HG03439 (cell line): ENCODE results near the gene TLCD3B.

Experiments used
- ATAC-seq: cut with Tn5 transposase; IDR thresholded peaks from one replicate; pipeline ENCODE4 v1.9.1; 2021; ENCODE audit warnings: mild to moderate bottlenecking, moderate library complexity; ENCODE audit not compliant: unreplicated experiment

The TLCD3B gene

GRCh38 chr16:29991571-29991904, 39.5 kb downstream of the TLCD3B start:
- ATAC-seq: no peak

- ATAC-seq: no peak
Measured at GRCh38 chr16:29990883-29991570, 40.0 kb downstream of the TLCD3B start.

- no peak for ATAC-seq
Measured at GRCh38 chr16:29990034-29990433, 41.0 kb downstream of the TLCD3B start.

DNA sequence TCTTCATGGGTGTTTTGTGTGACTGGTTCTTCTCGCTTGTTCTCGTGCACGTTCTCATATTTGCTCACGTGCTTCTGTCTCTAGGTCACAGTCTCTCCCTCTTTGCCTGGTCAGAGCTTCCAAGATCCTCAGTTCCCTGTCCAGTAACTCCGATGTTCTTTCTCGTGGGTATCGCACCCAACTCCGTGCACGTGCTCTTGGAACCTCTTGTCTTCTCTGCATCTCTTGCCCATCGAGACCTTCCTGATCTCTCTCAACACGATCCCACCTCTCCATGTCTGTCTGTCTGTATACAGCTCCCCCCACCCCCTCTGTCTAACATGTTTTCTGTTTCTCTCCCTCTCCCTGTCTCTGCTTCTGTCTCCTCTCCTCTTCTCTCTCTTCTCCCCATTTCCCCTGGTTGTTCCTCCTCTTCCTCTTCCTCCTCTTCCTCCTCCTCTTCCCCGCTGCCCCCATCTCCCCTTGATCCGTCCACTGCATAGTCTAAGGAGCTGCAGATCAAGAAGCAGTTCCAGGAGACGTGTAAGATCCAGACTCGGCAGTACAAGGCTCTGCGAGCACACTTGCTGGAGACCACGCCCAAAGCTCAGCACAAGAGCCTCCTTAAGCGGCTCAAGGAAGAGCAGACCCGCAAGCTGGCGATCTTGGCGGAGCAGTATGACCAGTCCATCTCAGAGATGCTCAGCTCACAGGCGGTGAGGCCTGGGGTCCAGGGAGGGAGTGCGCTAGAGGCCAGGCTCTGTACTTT, 41.8 kb downstream of the TLCD3B start:
- no peak for ATAC-seq

- no peak for ATAC-seq
Measured at GRCh38 chr16:29988346-29989075, 42.6 kb downstream of the TLCD3B start.

- ATAC-seq: no peak
Measured at GRCh38 chr16:29987371-29988085, 43.5 kb downstream of the TLCD3B start.

- no peak for ATAC-seq
Measured at GRCh38 chr16:29986931-29987330, 44.1 kb downstream of the TLCD3B start.

DNA sequence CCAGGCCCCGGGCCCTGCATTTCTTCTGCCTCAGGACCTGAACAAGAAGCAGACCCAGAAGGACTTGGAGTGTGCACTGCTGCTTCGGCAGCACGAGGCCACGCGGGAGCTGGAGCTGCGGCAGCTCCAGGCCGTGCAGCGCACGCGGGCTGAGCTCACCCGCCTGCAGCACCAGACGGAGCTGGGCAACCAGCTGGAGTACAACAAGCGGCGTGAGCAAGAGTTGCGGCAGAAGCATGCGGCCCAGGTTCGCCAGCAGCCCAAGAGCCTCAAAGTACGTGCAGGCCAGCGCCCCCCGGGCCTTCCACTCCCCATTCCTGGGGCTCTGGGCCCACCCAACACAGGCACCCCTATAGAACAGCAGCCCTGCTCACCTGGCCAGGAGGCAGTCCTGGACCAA, 44.8 kb downstream of the TLCD3B start:
- ATAC-seq: no peak

- no peak for ATAC-seq
Measured at GRCh38 chr16:29985271-29985811, 45.7 kb downstream of the TLCD3B start.

DNA sequence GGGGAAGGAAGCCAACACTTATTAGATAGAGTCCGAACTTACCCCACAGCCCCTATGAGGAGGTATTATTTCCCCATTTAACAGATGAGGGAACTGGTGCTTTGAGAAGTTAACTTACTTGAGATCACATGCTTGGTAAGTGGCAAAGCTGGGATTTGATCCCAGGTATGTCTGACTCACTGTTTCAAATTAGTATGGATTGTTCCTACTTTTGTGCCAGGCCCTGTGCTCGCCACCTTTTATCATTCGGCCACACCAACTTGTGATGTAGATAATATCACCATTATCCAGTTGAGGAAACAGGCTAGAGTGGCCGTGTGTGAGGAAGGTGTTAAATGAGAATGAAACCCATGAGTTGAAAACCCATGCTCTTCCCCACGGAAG, 46.3 kb downstream of the TLCD3B start:
- ATAC-seq: no peak

- ATAC-seq: no peak
Measured at GRCh38 chr16:29984137-29984763, 46.8 kb downstream of the TLCD3B start.

- no peak for ATAC-seq
Measured at GRCh38 chr16:29983420-29984136, 47.5 kb downstream of the TLCD3B start.

- ATAC-seq: no peak
Measured at GRCh38 chr16:29982560-29983419, 48.3 kb downstream of the TLCD3B start.

- no peak for ATAC-seq
Measured at GRCh38 chr16:29978564-29979270, 52.4 kb downstream of the TLCD3B start.

- no peak for ATAC-seq
Measured at GRCh38 chr16:29978081-29978480, 53.0 kb downstream of the TLCD3B start.

DNA sequence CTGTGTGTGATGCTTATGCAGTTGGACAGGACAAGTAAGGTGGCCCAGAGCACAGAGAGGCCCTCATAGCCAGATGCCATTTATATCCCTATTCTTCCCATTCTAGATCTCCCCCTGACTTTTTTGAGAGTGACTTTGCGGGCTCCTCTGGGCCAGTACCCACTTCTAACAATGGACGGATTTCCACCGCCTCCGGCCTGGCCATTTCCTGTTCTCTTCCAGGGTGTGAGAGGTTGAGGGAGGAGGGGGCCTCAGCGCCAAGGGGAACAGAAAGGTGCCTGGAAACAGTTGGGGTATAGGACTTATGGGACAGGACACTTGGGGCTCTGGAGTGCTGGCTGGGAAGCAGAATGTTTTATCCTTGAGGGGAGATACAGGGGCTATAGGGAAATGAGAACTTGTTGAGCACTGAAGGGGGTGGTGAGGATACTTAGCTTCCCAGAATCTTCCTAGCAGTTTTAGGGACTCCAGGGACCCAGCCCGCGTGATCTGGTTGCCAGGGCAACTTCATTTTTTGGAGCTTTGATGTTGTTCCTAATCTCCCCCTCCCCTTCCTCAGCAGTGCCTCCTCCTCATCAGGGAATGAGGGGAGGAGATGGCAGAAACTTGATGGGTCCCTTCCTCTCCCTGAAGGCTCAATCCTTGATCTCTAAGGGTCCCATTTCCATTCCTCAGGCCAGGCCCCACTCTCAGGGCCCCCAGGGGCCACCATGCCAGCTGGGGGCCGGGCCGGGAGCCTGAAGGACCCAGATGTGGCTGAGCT, 53.8 kb downstream of the TLCD3B start:
- no peak for ATAC-seq

DNA sequence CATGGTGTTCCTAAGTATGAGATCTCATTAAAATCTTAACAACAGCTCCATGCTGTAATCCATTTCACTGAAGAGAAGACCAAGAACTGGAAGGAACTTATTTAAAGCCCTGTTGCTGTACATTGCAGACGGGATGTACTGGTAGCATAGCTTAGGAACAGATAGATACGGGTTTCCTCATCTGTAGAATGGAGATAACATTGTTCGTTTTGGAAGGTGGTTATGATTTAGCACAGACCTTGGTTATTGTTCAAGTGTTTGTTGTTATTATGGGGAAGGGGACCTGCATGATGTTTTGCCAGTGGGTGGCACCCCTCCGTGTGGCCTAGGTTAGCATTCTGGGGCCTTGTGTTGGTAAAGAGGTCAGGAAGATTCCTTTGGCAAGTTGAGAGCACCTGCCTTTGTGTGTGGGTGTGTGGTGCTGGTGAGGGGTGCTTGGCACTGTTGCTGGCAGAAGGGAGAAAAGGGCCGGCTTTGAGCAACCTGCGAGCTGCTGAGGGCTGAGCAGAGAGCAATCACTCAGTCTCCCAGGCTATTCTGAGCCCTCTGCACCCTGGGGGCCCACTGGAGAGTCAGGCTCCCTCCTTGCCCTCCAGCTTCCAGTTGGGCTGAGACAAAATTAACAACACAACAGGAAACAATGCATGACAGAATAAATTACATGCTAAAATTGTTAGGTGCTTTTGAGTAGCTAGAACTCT, 55.1 kb downstream of the TLCD3B start:
- no peak for ATAC-seq
